Stimulated activated naive CD8-positive, alpha-beta T cell treated with anti-CD3 and anti-CD28 coated beads, Interleukin-15, amount 100 ng/mL, for 72 hours (primary cell): ENCODE results near the gene OR6B1.

Source experiments
- ATAC-seq: fragments of 150-1000 bp; cut with Tn5 transposase; 2 replicates; pipeline ENCODE4 v1.10.0; 2021; ENCODE audit warnings: mild to moderate bottlenecking, moderate library complexity
- DNase-seq, 2 donors: peaks; one replicate each; pipeline ENCODE4 v3.0.0; 2021 to 2022
- H3K27ac Mint-ChIP-seq, 2 donors: one replicate each; pipeline ENCODE4 v1.8.0; 2022; ENCODE audit warnings: mild to moderate bottlenecking in 2 of 2, mixed read lengths in 2 of 2, moderate library complexity in 2 of 2
- H3K27me3 Mint-ChIP-seq: one replicate; pipeline ENCODE4 v1.8.0; 2022; ENCODE audit warnings: mixed read lengths
- H3K4me1 Mint-ChIP-seq: one replicate; pipeline ENCODE4 v1.8.0; 2022; ENCODE audit warnings: mild to moderate bottlenecking, mixed read lengths
- H3K4me3 Mint-ChIP-seq, 2 donors: one replicate each; pipeline ENCODE4 v1.8.0; 2022; ENCODE audit warnings: mild to moderate bottlenecking in 2 of 2, mixed read lengths in 2 of 2, moderate library complexity in 1 of 2
- H3K9me3 Mint-ChIP-seq, 2 donors: one replicate each; pipeline ENCODE4 v1.8.0; 2022; ENCODE audit warnings: mixed read lengths in 2 of 2

Gene OR6B1

GRCh38 chr7:144000020-144000419, at the start of gene OR6B1:
TSS of gene OR6B1 (plus strand) at chr7:144000320. CDS start at chr7:144003997, 3,677 bp downstream.
- Mint-ChIP-seq H3K4me1 (no peaks in the 10 kb centered on the region), H3K27ac (no peak within 1 kb of the TSS), H3K4me3 (no peak within 1 kb of the TSS), H3K9me3 (peaks cover 0 to 7% of the 10 kb centered on the region in 2 donors), H3K27me3 (peaks cover 21% of the 10 kb centered on the region)
- ATAC-seq, result no peak
- DNase-seq, result no peak

DNA sequence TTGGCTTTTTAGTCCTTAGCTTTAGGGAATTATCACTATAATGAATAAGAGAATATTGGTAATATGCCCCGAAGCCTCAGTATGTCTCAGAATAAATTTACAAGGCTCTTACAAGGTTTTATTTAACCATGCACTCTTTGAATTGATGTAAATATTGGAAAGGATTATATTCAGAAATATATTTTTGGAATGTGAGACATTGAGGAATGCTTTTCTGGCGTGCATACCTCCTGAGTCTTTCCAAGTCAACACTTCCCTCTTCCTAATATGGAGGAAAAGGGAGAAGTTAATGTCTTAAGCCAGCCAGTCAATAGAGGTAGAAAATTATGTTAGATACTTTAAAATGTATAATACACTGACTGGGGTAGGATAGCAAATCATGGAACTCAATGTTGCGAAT, 46.7 kb upstream of the OR6B1 start:
- H3K9me3 Mint-ChIP-seq, result no peaks in the 10 kb centered on the region
- peaks cover 51% of the 10 kb centered on the region for H3K27me3 Mint-ChIP-seq
- no peaks in the 10 kb centered on the region for H3K4me1 Mint-ChIP-seq
- ATAC-seq, result no peak
- no peak overlapping the region for H3K27ac Mint-ChIP-seq
- DNase-seq, result no peak
- H3K4me3 Mint-ChIP-seq, result no peak overlapping the region

DNA sequence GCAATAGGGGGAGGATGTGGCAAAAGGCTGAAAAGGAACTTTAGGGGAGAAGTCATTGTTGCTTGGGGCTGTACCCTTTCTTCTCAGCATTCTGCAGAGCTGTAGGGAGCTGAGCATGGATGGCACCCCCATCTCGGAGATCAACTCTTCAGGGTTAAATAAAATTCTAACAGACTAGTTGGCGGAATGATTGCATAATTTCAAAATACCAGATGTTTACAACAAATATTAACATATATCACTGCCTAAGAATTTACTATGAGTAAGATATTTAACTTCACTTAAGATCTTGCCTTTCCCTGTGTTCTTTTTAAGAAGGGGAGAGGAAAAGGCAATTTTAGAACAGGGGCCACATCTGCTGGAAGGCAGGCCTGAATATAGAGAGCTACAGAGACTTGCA, 46.0 kb upstream of the OR6B1 start:
- Mint-ChIP-seq H3K27me3 (peaks cover 45% of the 10 kb centered on the region), H3K27ac (no peak overlapping the region), H3K4me3 (no peak overlapping the region), H3K9me3 (no peaks in the 10 kb centered on the region), H3K4me1 (no peaks in the 10 kb centered on the region)
- DNase-seq (no peak), ATAC-seq (no peak)

DNA sequence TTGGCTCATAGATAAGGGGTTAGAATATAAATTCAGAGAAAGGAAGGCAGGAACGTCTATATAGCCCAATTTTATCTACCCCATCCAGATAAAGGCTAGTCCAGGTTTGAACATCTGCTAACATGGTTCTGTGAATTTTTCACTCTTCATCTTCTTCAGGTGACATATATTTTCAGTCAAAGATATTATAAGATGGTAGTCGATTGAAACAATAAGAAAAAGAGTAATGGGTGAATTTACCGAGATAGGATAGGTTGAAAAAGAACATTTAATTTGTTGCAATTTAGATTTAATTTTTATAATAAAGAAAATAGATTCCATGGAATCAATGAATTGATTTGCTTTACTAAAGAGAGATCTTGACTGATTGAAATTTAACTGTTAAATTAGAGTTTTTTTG, 45.6 kb upstream of the OR6B1 start, which contains the start of gene OR2F1:
Gene OR2F1 (plus strand): TSS at position 301 of the 400 bp plus-strand sequence. CDS start 5,127 bp downstream, outside the sequence.
- H3K4me1 Mint-ChIP-seq, result no peaks in the 10 kb centered on the region
- no peaks in the 10 kb centered on the region for H3K9me3 Mint-ChIP-seq
- no peak within 1 kb of the TSS for H3K27ac Mint-ChIP-seq
- ATAC-seq (no peak), DNase-seq (no peak)
- peaks cover 43% of the 10 kb centered on the region for H3K27me3 Mint-ChIP-seq
- H3K4me3 Mint-ChIP-seq, result no peak within 1 kb of the TSS

DNA sequence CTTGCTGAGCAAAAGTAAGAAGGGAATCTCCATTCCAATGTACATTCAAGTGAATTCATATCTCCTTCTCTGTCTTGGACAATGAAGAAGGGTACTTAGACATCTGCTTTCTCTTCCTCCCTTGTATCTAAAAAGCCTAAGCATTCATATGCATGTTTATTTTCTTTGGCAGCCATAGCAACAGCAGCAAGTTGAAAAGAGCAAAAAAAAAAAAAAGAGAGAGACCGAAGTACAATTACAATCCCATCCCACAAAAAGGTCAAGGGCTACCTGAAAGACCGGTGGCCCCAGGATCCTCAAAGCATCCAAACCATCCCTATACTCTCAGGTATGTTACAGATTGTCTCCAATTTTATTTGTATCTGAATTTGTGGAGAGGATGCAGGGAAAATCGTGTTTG, 41.3 kb upstream of the OR6B1 start:
- no peak overlapping the region for H3K4me3 Mint-ChIP-seq
- H3K4me1 Mint-ChIP-seq, result no peaks in the 10 kb centered on the region
- DNase-seq (no peak), ATAC-seq (no peak)
- H3K9me3 Mint-ChIP-seq, result no peaks in the 10 kb centered on the region
- H3K27me3 Mint-ChIP-seq, result peaks cover 60% of the 10 kb centered on the region
- H3K27ac Mint-ChIP-seq, result no peak overlapping the region

- no peaks in the 10 kb centered on the region for H3K4me1 Mint-ChIP-seq
- ATAC-seq, result no peak
- H3K27me3 Mint-ChIP-seq, result peaks cover 59% of the 10 kb centered on the region
- no peak overlapping the region for H3K27ac Mint-ChIP-seq
- no peaks in the 10 kb centered on the region for H3K9me3 Mint-ChIP-seq
- no peak for DNase-seq
- no peak overlapping the region for H3K4me3 Mint-ChIP-seq
These were observed 39.1 kb upstream of the OR6B1 start for GRCh38 chr7:143960813-143961610.

DNA sequence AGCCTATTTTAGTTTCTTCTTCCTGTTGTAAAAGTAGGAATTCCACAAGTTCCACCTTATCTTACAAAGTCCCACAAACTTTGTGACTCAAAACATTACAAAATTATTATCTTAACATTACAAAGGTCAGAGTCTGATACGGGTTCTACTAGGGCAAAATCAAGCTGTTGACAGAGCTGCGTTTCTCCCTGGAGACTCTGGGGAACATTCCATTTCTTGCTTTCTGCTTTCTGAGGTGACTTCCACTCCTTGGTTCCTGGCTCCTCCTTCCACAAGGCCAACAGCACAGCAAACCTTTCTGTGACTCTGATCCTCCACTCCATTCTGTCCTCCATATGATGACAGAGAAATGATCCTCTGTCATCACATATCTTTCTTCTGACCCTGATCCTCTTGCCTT, 34.8 kb upstream of the OR6B1 start:
- Mint-ChIP-seq H3K9me3 (no peaks in the 10 kb centered on the region), H3K4me3 (no peak overlapping the region), H3K27ac (no peak overlapping the region), H3K4me1 (no peaks in the 10 kb centered on the region), H3K27me3 (peaks cover 26% of the 10 kb centered on the region)
- DNase-seq (no peak), ATAC-seq (no peak)

- Mint-ChIP-seq H3K27ac (no peak overlapping the region), H3K4me3 (no peak overlapping the region), H3K4me1 (no peaks in the 10 kb centered on the region), H3K27me3 (peaks cover 25% of the 10 kb centered on the region), H3K9me3 (no peaks in the 10 kb centered on the region)
- ATAC-seq (no peak), DNase-seq (no peak)
These were observed 32.7 kb upstream of the OR6B1 start for GRCh38 chr7:143967398-143967797.

GRCh38 chr7:143973870-143974416, 26.2 kb upstream of the OR6B1 start:
- no peak overlapping the region for H3K27ac Mint-ChIP-seq
- H3K4me3 Mint-ChIP-seq, result no peak overlapping the region
- DNase-seq, result no peak
- H3K9me3 Mint-ChIP-seq, result no peaks in the 10 kb centered on the region
- ATAC-seq, result no peak
- peaks cover 6% of the 10 kb centered on the region for H3K27me3 Mint-ChIP-seq
- no peaks in the 10 kb centered on the region for H3K4me1 Mint-ChIP-seq

DNA sequence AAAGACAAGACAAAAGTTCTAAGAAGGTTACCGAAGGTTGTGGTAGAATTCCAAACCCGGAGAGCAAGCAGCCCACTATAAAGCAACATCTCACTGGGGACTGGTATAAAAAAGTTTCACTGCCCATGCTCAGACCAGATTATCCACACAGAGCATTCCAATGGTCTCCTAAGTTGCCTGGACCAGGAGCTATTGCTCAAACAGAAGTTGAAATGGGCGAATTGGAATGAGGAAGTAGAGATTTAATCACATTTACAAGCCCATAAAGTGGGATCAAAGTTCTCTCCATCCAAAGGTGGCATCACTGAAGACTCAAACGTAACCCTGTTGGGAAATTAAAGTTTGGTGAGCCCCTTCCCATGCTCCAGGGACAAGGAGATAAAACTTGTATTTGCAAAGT, 25.7 kb upstream of the OR6B1 start:
- no peak for DNase-seq
- H3K4me3 Mint-ChIP-seq, result no peak overlapping the region
- no peaks in the 10 kb centered on the region for H3K4me1 Mint-ChIP-seq
- peaks cover 6% of the 10 kb centered on the region for H3K27me3 Mint-ChIP-seq
- H3K27ac Mint-ChIP-seq, result no peak overlapping the region
- no peaks in the 10 kb centered on the region for H3K9me3 Mint-ChIP-seq
- no peak for ATAC-seq

- no peak overlapping the region for H3K27ac Mint-ChIP-seq
- H3K27me3 Mint-ChIP-seq, result peaks cover 6% of the 10 kb centered on the region
- H3K9me3 Mint-ChIP-seq, result no peaks in the 10 kb centered on the region
- H3K4me1 Mint-ChIP-seq, result no peaks in the 10 kb centered on the region
- DNase-seq (no peak), ATAC-seq (no peak)
- no peak overlapping the region for H3K4me3 Mint-ChIP-seq
These were observed 24.5 kb upstream of the OR6B1 start for GRCh38 chr7:143975617-143976016.

GRCh38 chr7:143978585-143978984, 21.5 kb upstream of the OR6B1 start:
- no peaks in the 10 kb centered on the region for H3K9me3 Mint-ChIP-seq
- no peaks in the 10 kb centered on the region for H3K4me1 Mint-ChIP-seq
- H3K27me3 Mint-ChIP-seq, result no peaks in the 10 kb centered on the region
- no peak overlapping the region for H3K27ac Mint-ChIP-seq
- DNase-seq, result no peak
- H3K4me3 Mint-ChIP-seq, result no peak overlapping the region
- no peak for ATAC-seq

- H3K27ac Mint-ChIP-seq, result no peak overlapping the region
- no peaks in the 10 kb centered on the region for H3K9me3 Mint-ChIP-seq
- H3K4me1 Mint-ChIP-seq, result no peaks in the 10 kb centered on the region
- no peak for ATAC-seq
- no peaks in the 10 kb centered on the region for H3K27me3 Mint-ChIP-seq
- no peak for DNase-seq
- no peak overlapping the region for H3K4me3 Mint-ChIP-seq
These were observed 20.8 kb upstream of the OR6B1 start for GRCh38 chr7:143979359-143979758.

DNA sequence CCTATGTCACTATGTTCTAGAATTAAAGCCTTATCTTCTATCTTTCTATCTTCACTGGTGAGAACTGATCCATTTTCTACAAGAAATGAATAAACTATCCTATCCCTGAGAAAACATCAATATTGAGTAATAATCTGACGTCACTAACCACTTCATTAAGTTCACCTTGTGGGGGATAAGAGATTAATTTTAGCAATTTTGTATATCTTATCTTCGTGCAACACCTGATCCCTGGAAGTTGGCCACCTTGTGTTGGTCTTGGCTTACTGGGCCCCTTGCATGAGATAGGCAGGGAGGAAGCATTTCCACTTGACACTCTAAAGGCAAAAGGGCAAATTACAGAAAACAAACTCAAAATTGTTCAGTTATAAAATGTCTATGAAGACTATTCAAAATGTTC, 20.1 kb upstream of the OR6B1 start:
- Mint-ChIP-seq H3K4me3 (no peak overlapping the region), H3K27ac (no peak overlapping the region), H3K27me3 (no peaks in the 10 kb centered on the region), H3K4me1 (no peaks in the 10 kb centered on the region), H3K9me3 (no peaks in the 10 kb centered on the region)
- DNase-seq (no peak), ATAC-seq (no peak)

DNA sequence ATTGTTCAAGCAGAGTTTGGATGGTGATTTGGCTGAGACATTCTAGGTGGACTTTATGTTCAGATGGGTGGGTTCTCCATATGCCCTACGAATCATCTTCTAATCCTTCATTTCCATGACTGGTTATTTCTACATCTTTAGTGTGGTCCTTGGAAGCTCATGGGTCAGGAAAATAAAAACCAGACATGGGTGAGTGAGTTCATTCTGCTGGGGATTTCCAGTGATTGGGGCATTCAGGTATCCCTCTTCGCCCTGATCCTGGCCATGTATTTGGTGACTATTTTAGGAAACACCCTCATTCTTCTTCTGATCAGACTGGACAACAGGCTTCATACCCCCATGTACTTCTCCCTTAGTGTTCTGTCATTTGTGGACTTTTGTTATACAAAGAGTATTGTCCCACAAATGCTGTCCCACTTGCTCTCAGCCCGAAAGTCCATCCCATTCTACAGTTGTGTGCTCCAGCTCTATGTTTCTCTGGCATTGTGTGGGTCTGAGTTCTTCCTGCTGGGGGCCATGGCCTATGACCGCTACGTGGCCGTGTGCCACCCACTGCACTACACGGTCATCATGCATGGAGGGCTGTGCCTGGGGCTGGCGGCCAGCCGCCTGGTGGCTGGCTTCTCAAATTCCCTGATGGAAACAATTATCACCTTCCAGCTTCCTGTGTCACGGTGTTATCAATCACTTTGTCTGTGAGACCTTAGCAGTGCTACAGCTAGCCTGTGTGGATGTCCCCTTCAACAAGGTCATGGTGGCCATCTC, 19.2 kb upstream of the OR6B1 start:
- H3K27me3 Mint-ChIP-seq, result no peaks in the 10 kb centered on the region
- ATAC-seq, result no peak
- H3K4me1 Mint-ChIP-seq, result no peaks in the 10 kb centered on the region
- H3K27ac Mint-ChIP-seq, result no peak overlapping the region
- H3K9me3 Mint-ChIP-seq, result no peaks in the 10 kb centered on the region
- DNase-seq, result no peak
- H3K4me3 Mint-ChIP-seq, result no peak overlapping the region

DNA sequence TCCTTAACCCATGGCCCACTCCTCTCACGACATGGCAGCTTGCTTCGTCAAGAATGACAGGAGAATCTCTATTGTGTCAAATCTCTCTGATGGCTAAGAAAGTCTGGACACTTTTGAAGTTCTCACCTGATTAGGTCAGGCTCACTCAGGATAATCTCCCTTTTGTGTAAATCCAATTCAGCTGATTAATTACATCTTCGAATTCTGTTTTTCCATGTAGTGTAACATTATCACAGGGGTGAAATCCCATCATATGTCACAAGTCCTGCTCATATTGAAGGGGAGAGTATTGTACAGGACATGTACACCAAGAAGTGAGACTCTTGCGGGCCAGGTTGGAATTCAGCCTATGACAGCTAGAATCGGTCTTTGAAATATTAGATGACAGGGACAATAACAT, 16.2 kb upstream of the OR6B1 start:
- ATAC-seq (no peak), DNase-seq (no peak)
- H3K4me3 Mint-ChIP-seq, result no peak overlapping the region
- peaks cover 19% of the 10 kb centered on the region for H3K4me1 Mint-ChIP-seq
- no peaks in the 10 kb centered on the region for H3K9me3 Mint-ChIP-seq
- H3K27ac Mint-ChIP-seq, result no peak overlapping the region
- H3K27me3 Mint-ChIP-seq, result no peaks in the 10 kb centered on the region
